ENCODE results near the gene SHB. TPM values are rescaled to one million over a fixed set of nuclear protein-coding genes. Genes with fewer than 3 reads are reported as not detected.

SHB gene
- polyA plus RNA-seq, 4 donors = 14.8 to 24.6 (median 15.7) TPM

- no peak for DNase-seq (ENCODE audit: low read depth in 4 of 4, low spot score in 3 of 4)
Observed at GRCh38 chr9:38027714-38028113, 41.3 kb downstream of the SHB start.

- DNase-seq (ENCODE audit: low read depth in 4 of 4, low spot score in 3 of 4) = no peak
Observed at GRCh38 chr9:38026840-38027527, 42.0 kb downstream of the SHB start.

GRCh38 chr9:38026021-38026809, 42.8 kb downstream of the SHB start:
- DNase-seq (ENCODE audit: low read depth in 4 of 4, low spot score in 3 of 4) = no peak

- no peak for DNase-seq (ENCODE audit: low read depth in 4 of 4, low spot score in 3 of 4)
Observed at GRCh38 chr9:38025166-38025565, 43.9 kb downstream of the SHB start.

GRCh38 chr9:38024036-38024681, 44.9 kb downstream of the SHB start:
- DNase-seq (ENCODE audit: low read depth in 4 of 4, low spot score in 3 of 4) = no peak

- no peak for DNase-seq (ENCODE audit: low read depth in 4 of 4, low spot score in 3 of 4)
Observed at GRCh38 chr9:38023661-38024035, 45.4 kb downstream of the SHB start.

GRCh38 chr9:38022995-38023394, 46.0 kb downstream of the SHB start:
- no peak for DNase-seq (ENCODE audit: low read depth in 4 of 4, low spot score in 3 of 4)

GRCh38 chr9:38022203-38022895, 46.7 kb downstream of the SHB start:
- no peak for DNase-seq (ENCODE audit: low read depth in 4 of 4, low spot score in 3 of 4)

GRCh38 chr9:38020151-38021076, 48.6 kb downstream of the SHB start:
- no peak for DNase-seq (ENCODE audit: low read depth in 4 of 4, low spot score in 3 of 4)

GRCh38 chr9:38019731-38020130, 49.3 kb downstream of the SHB start:
- DNase-seq (ENCODE audit: low read depth in 4 of 4, low spot score in 3 of 4) = no peak

- no peak for DNase-seq (ENCODE audit: low read depth in 4 of 4, low spot score in 3 of 4)
Observed at GRCh38 chr9:38018958-38019602, 49.9 kb downstream of the SHB start.

- DNase-seq (ENCODE audit: low read depth in 4 of 4, low spot score in 3 of 4) = no peak
Observed at GRCh38 chr9:38018241-38018957, 50.6 kb downstream of the SHB start.

- DNase-seq (ENCODE audit: low read depth in 4 of 4, low spot score in 3 of 4) = no peak
Observed at GRCh38 chr9:38017885-38018186, 51.2 kb downstream of the SHB start.

GRCh38 chr9:38017149-38017884, 51.7 kb downstream of the SHB start:
- DNase-seq (ENCODE audit: low read depth in 4 of 4, low spot score in 3 of 4) = no peak

- DNase-seq (ENCODE audit: low read depth in 4 of 4, low spot score in 3 of 4) = no peak
Observed at GRCh38 chr9:38016375-38017135, 52.5 kb downstream of the SHB start.

- no peak for DNase-seq (ENCODE audit: low read depth in 4 of 4, low spot score in 3 of 4)
Observed at GRCh38 chr9:38015906-38016305, 53.1 kb downstream of the SHB start.

GRCh38 chr9:38015266-38015665, 53.8 kb downstream of the SHB start:
- no peak for DNase-seq (ENCODE audit: low read depth in 4 of 4, low spot score in 3 of 4)

All from right renal pelvis (tissue), 4 donors.